A673 (cell line): ENCODE results near the gene OR10H1. TPM values are rescaled to one million over a fixed set of nuclear protein-coding genes. Genes with fewer than 3 reads are reported as not detected.
A peak's percentile ranks its signal among the peaks of the same experiment; 100 is the strongest.

Source experiments
- Bru-seq: library from RNA; stranded (reverse); fragments of 400-500 nt; gene quantifications from one replicate; lab custom pipeline; 2021; lab: Mats Ljungman, UMichigan
- BruChase-seq, 2 experiments: library from RNA; stranded (reverse); fragments of 400-500 nt; gene quantifications; one replicate each; lab custom pipeline; 2021; lab: Mats Ljungman, UMichigan
- BruUV-seq: library from RNA; stranded (reverse); fragments of 400-500 nt; replicated peaks from 2 replicates; lab custom pipeline; 2021; lab: Mats Ljungman, UMichigan
- CTCF ChIA-PET: fragments of 300-600 bp; sonication (Branson Sonifier 250); formaldehyde crosslinking; loops from one replicate; lab custom pipeline; 2022; ENCODE audit warnings: antibody characterized with exemption; lab: Charles Lee
- POLR2A ChIA-PET: fragments of 300-600 bp; sonication (Branson Sonifier 250); formaldehyde crosslinking; loops from one replicate; lab custom pipeline; 2022; ENCODE audit warnings: antibody characterized with exemption; ENCODE audit not compliant: low non-redundant PET; lab: Charles Lee
- DNase-seq: peaks from one replicate; pipeline ENCODE4 v3.0.0-alpha.2; 2015; ENCODE audit warnings: low spot score
- H3K27ac ChIP-seq: fragments of 200-600 bp; sonication (generic); 2 replicates; pipeline ENCODE4 v1.5.1; 2016; ENCODE audit warnings: mixed run types, low read depth, mild to moderate bottlenecking, mixed read lengths, antibody characterized with exemption, low read length; ENCODE audit not compliant: poor library complexity, severe bottlenecking
- H3K27me3 ChIP-seq: fragments of 200-600 bp; sonication (generic); replicated peaks from 2 replicates; pipeline ENCODE4 v1.6.1; 2017; ENCODE audit warnings: mixed run types, low read depth, mild to moderate bottlenecking, mixed read lengths, antibody characterized with exemption, low read length; ENCODE audit not compliant: insufficient read depth, poor library complexity
- H3K36me3 ChIP-seq: fragments of 200-600 bp; sonication (generic); 2 replicates; pipeline ENCODE4 v1.6.1; 2016; ENCODE audit warnings: mixed run types, mild to moderate bottlenecking, mixed read lengths, antibody characterized with exemption, low read length; ENCODE audit not compliant: insufficient read depth, poor library complexity, severe bottlenecking
- H3K4me1 ChIP-seq: fragments of 200-600 bp; sonication (generic); 2 replicates; pipeline ENCODE4 v1.6.1; 2017; ENCODE audit warnings: mixed run types, mild to moderate bottlenecking, mixed read lengths, antibody characterized with exemption, low read length; ENCODE audit not compliant: insufficient read depth, poor library complexity, severe bottlenecking
- H3K4me3 ChIP-seq: fragments of 200-600 bp; sonication (generic); 2 replicates; pipeline ENCODE4 v1.5.1; 2016; ENCODE audit warnings: low read depth, mixed run types, mild to moderate bottlenecking, mixed read lengths, low read length; ENCODE audit not compliant: poor library complexity, severe bottlenecking
- H3K9me3 ChIP-seq: fragments of 200-600 bp; sonication (generic); 2 replicates; pipeline ENCODE4 v1.6.1; 2016; ENCODE audit warnings: mixed run types, low read depth, mild to moderate bottlenecking, mixed read lengths, antibody characterized with exemption, low read length; ENCODE audit not compliant: poor library complexity, severe bottlenecking
- CTCF ChIP-seq: fragments of 300-800, 200-600 bp; sonication (generic); conservative IDR thresholded peaks from 2 replicates; pipeline ENCODE4 v1.5.1; 2017; ENCODE audit warnings: low read depth, mild to moderate bottlenecking, antibody characterized with exemption, low read length, moderate library complexity, mixed read lengths
- EZH2 ChIP-seq: fragments of 200-600 bp; sonication (generic); IDR thresholded peaks from 2 replicates; pipeline ENCODE4 v1.6.1; 2017; ENCODE audit warnings: borderline replicate concordance, low read depth, mild to moderate bottlenecking, mixed read lengths, antibody characterized with exemption, low read length; ENCODE audit not compliant: poor library complexity, severe bottlenecking
- intact Hi-C: fragments of 100-400 bp; cut with micrococcal nuclease; formaldehyde crosslinking; loops from one replicate; pipeline ENCODE4 v1.10.0; 2022; ENCODE audit not compliant: unreplicated experiment
- long read RNA-seq: library from polyadenylated mRNA; stranded (forward); transcript quantifications from one replicate; pipeline ENCODE4 v2.0.0, GENCODE V29; 2022
- total RNA-seq: library from RNA; stranded (reverse); gene quantifications from 2 replicates; pipeline ENCODE4 v1.2.3, GENCODE V29; 2021

OR10H1 gene, protein sequence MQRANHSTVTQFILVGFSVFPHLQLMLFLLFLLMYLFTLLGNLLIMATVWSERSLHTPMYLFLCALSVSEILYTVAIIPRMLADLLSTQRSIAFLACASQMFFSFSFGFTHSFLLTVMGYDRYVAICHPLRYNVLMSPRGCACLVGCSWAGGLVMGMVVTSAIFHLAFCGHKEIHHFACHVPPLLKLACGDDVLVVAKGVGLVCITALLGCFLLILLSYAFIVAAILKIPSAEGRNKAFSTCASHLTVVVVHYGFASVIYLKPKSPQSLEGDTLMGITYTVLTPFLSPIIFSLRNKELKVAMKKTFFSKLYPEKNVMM
- total RNA-seq (not detected in 2 replicates), Bru-seq, nascent RNA (not detected), BruChase-seq, experiment 1, labeled RNA remaining after a 2-hour chase (not detected), BruChase-seq, experiment 2, labeled RNA remaining after a 6-hour chase (percentile 11 among the genes with signal in this experiment)
- long read RNA-seq: 0 reads

DNA sequence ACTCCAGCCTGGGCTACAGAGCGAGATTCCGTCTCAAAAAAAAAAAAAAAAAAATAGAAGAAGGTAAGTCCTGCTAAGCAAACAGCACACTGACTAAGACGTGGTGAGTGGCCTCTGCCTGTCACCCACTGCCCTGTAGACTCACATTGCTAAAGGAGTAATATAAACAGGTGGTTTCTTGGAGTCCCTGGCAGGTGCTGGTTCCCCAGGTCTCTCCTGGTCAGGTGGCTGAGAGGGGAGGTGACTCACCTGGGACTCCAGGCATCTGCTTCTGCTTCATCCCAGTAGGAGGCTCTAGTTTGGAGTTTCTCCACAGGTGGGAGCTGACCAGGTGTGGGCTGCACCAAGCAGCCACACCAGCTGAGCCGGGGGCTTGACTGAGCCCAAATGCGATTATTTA is at the start of gene OR10H1:
Gene OR10H1 (minus strand): TSS at position 359 of the 400 bp plus-strand sequence. CDS start 7,627 bp downstream, outside the sequence.
- POLR2A ChIA-PET: no interaction called here
- CTCF ChIA-PET: no interaction called here
- DNase-seq: no peak
- Histone ChIP-seq H3K4me1 (no peaks in the 10 kb centered on the region), H3K27ac (no peak within 1 kb of the TSS), H3K9me3 (no peaks in the 10 kb centered on the region), H3K27me3 (peaks cover 57% of the 10 kb centered on the region), H3K36me3 (no peaks in the 10 kb centered on the region), H3K4me3 (no peak within 1 kb of the TSS)
- no TSS peak for BruUV-seq
- intact Hi-C loops: no loop called here
- TF ChIP-seq EZH2: no peak
- no peak for TF ChIP-seq CTCF

- ChIA-PET CTCF (no interaction called here), POLR2A (no interaction called here)
- no peak overlapping the region for H3K4me3 ChIP-seq
- peaks cover 4% of the 10 kb centered on the region for H3K27me3 ChIP-seq
- no peak for TF ChIP-seq EZH2
- TF ChIP-seq CTCF: no peak
- H3K4me1 ChIP-seq: no peaks in the 10 kb centered on the region
- no peaks in the 10 kb centered on the region for H3K36me3 ChIP-seq
- no peak overlapping the region for H3K27ac ChIP-seq
- BruUV-seq: no TSS peak
- H3K9me3 ChIP-seq: no peaks in the 10 kb centered on the region
- no peak for DNase-seq
- intact Hi-C loops: loop anchor here (5.0 kb wide), 1 partner anchor 233 kb away; no protein-coding TSS in a partner anchor
These were observed 49.4 kb upstream of the OR10H1 start for GRCh38 chr19:15864824-15865223.

- DNase-seq: no peak
- Histone ChIP-seq H3K4me1 (no peaks in the 10 kb centered on the region), H3K4me3 (no peak overlapping the region), H3K27ac (no peak overlapping the region), H3K27me3 (peaks cover 4% of the 10 kb centered on the region), H3K9me3 (no peaks in the 10 kb centered on the region), H3K36me3 (no peaks in the 10 kb centered on the region)
- ChIA-PET POLR2A (no interaction called here), CTCF (interaction anchor here (0.6 kb wide), 1 partner anchor 1240 kb away, joined by 3 read pairs; no protein-coding TSS in a partner anchor)
- intact Hi-C loops: no loop called here
- TF ChIP-seq CTCF (no peak), EZH2 (no peak)
- BruUV-seq: no TSS peak
These were observed 47.8 kb upstream of the OR10H1 start for GRCh38 chr19:15863272-15863671.
